22Rv1 (cell line): ENCODE data around the gene KRT6C.
"Not testable (repeated sequence)": the region's sequence is repeated elsewhere in the genome, so short reads cannot be mapped to it uniquely, and the experiment has no call there.

ENCODE experiments used
- H3K27ac ChIP-seq: fragments of 450-650 bp; 2 replicates; pipeline ENCODE4 v1.5.1; 2017
- ZFX ChIP-seq: fragments of 450-650 bp; IDR thresholded peaks from 2 replicates; pipeline ENCODE4 v1.6.1; 2017; ENCODE audit warnings: antibody characterized with exemption, borderline replicate concordance
- TF ChIP-seq, protein P1 (sequence below): fragments of 450-650 bp; IDR thresholded peaks from 2 replicates; pipeline ENCODE4 v1.5.1; 2017; ENCODE audit warnings: mild to moderate bottlenecking

The KRT6C gene

GRCh38 chr12:52487744-52488443 lies 14.3 kb upstream of the KRT6C start:
- TF ChIP-seq, protein P1, sequence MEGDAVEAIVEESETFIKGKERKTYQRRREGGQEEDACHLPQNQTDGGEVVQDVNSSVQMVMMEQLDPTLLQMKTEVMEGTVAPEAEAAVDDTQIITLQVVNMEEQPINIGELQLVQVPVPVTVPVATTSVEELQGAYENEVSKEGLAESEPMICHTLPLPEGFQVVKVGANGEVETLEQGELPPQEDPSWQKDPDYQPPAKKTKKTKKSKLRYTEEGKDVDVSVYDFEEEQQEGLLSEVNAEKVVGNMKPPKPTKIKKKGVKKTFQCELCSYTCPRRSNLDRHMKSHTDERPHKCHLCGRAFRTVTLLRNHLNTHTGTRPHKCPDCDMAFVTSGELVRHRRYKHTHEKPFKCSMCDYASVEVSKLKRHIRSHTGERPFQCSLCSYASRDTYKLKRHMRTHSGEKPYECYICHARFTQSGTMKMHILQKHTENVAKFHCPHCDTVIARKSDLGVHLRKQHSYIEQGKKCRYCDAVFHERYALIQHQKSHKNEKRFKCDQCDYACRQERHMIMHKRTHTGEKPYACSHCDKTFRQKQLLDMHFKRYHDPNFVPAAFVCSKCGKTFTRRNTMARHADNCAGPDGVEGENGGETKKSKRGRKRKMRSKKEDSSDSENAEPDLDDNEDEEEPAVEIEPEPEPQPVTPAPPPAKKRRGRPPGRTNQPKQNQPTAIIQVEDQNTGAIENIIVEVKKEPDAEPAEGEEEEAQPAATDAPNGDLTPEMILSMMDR = 0 out of 2 replicates have a peak, but pooled peaks have one; percentile 6

DNA sequence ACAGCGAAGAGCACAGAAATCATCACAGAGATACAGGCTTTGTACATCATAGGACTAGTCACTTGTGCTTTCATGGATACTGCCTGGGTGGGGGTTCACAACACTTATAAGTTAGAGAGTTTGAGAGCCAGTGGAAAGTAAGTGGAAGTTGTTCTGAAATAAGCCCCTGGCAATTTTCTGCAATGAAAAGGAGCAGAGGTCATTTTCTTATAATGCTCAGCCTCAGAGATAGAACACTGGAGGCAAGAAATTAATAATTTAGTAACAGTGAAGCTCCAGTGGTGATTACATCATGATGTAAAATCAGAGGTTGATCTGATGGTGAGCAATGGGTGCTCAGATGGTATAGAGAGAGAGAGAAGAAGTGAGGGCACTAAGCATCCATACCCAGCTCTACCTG lies 13.6 kb upstream of the KRT6C start:
- H3K27ac ChIP-seq = no peak overlapping the region
- TF ChIP-seq ZFX = no peak
- TF ChIP-seq, protein P1 = no peak

More at GRCh38 chr12:52487744-52488443, 14.3 kb upstream of the KRT6C start:
- not testable (repeated sequence) for H3K27ac ChIP-seq

GRCh38 chr12:52486166-52487105 lies 12.8 kb upstream of the KRT6C start:
- no peak overlapping the region for H3K27ac ChIP-seq
- TF ChIP-seq, protein P1 = no peak
- TF ChIP-seq ZFX = no peak

GRCh38 chr12:52480073-52480472 lies 6.5 kb upstream of the KRT6C start:
- TF ChIP-seq, protein P1 = no peak
- TF ChIP-seq ZFX = no peak

GRCh38 chr12:52477651-52478050 lies 4.0 kb upstream of the KRT6C start:
- TF ChIP-seq, protein P1 = no peak
- TF ChIP-seq ZFX = no peak
- H3K27ac ChIP-seq = no peak overlapping the region

More at GRCh38 chr12:52480073-52480472, 6.5 kb upstream of the KRT6C start:
- no peak overlapping the region for H3K27ac ChIP-seq

GRCh38 chr12:52474212-52474611 lies 607 bp upstream of the KRT6C start:
- H3K27ac ChIP-seq = no peak overlapping the region
- TF ChIP-seq ZFX = no peak
- TF ChIP-seq, protein P1 = no peak
